Ureter (tissue), 1 donor: ENCODE measurements around the gene KASH5. TPM values are rescaled to one million over a fixed set of nuclear protein-coding genes. Genes with fewer than 3 reads are reported as not detected.

Source experiments
- DNase-seq: peaks from one replicate; pipeline ENCODE4 v3.0.0-alpha.2; 2020; ENCODE audit warnings: low spot score
- total RNA-seq: library from RNA; stranded (reverse); gene quantifications from one replicate; pipeline ENCODE4 v1.2.4, GENCODE V29; 2023
- donor health status: DM: yes; HTN: yes; CAD: no.

The KASH5 gene
- total RNA-seq, 1 donor from 2014 or later = not detected

DNA sequence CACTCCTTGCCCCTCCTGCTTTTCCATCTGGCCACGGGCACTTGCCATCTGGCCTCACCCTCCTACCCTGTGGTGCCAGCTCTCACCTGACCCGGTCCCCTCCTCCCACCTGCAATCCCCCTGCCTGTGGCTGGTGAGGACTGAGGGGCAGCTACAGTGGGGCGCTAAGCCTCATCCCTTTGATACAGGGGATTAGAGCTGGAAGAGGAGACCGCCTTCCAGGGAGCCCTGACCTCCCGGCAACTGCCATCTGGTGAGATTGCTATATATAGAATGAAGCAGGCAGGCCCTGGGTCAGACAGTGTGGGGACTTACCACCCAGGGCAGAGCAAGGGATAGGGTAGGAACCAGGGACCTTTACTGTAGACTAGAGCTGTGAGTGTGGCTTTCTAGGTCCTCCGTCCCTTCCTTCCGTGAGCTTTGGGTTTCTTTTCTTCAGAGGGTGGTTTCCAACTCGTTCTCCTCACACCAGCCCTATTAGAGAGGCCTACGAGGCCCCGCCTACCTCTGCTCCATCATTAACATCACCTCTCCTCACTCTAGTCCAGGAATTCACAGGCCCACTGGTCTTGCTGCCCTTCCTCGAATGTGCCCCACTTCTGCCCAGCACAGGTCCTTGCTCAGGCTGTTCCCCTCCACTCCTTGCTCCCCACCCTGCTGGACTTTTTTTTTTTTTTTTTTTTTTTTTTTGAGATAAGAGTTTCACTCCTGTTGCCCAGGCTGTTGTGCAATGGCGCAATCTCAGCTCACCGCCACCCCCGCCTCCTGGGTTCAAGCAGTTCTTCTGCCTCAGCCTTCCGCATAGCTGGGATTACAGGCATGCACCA lies 7.7 kb downstream of the KASH5 start:
- no peak for DNase-seq

- DNase-seq = no peak
Measured at GRCh38 chr19:49396738-49397505, 8.9 kb downstream of the KASH5 start.

DNA sequence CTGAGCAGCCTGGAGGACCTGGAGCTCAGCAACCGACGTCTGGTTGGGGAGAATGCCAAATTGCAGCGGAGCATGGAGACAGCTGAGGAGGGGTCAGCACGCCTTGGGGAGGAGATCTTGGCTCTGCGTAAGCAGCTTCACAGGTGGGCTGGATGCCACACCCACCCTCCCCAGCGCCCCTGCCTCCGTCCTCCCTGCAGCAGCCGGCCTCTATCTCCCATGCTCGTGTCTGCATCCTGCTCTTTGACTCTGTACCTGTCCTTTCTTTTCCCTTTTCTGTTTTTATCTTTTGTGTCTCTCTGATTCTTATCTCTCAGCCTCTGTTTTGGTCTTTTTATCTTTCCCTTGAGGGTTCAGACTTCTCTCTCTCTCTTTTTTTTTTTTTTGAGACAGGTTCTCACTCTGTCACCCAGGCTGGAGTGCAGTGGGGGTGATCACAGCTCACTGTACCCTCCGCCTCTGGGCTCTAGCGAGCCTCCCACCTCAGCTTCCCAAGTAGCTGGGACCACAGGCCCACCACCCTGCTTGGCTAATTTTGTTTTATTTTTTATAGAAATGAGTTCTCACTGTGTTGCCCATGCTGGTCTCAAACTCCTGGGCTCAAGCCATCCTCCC lies 10.1 kb downstream of the KASH5 start:
- no peak for DNase-seq

DNA sequence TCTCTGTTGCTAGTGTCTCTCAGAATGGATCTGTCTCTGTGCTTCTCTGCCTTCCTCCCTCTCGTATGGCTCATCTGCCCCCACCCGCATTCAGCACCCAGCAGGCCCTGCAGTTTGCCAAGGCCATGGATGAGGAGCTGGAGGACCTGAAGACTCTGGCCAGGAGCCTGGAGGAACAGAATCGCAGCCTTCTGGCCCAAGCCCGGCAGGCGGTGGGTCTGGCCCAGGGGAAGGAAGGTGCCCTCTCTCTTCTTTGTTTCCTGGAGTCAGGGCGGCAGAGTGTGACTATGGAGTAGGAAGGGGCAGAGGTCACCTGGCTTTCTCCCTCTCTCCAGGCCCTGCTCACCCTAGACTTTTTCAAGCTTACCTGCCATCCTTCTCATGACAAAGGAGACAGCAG lies 10.9 kb downstream of the KASH5 start:
- DNase-seq = no peak

- DNase-seq = no peak
Measured at GRCh38 chr19:49400029-49400428, 12.0 kb downstream of the KASH5 start.

- no peak for DNase-seq
Measured at GRCh38 chr19:49403404-49404187, 15.5 kb downstream of the KASH5 start.

- no peak for DNase-seq
Measured at GRCh38 chr19:49407079-49407478, 19.0 kb downstream of the KASH5 start.

GRCh38 chr19:49407482-49408015 lies 19.5 kb downstream of the KASH5 start:
- DNase-seq = no peak

GRCh38 chr19:49408816-49409440 lies 20.9 kb downstream of the KASH5 start:
- DNase-seq = no peak

GRCh38 chr19:49409441-49410029 lies 21.5 kb downstream of the KASH5 start:
- no peak for DNase-seq

DNA sequence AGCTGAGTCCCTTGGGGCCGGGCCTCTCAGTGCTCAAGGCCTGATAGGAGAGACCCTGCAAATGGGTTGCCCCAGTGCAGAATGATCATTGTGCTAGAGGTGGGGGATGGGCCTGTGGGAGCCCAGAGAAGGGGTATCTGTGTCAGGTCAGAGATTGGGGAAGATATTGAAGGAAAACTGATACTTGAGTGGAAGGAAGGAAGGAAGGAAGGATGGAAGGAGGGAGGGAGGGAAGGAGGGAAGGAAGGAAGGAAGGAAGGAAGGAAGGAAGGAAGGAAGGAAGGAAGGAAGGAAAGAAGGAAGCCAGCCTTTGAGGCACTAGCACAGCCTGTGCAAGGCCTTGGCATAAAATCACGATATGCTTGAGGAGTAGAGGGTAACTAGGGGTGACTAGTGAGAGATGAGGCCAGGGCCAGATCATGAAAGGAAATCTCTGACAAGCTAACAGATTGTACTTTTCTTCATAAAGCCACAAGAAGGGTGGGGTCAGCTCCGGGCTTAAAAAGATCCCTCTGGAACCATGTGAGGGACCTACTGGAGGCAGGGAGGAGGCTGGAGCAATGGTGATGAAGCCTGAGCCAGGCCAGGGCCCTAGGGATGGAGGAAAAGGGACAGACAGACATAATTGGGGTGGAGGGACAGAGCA lies 23.8 kb downstream of the KASH5 start:
- no peak for DNase-seq

GRCh38 chr19:49413348-49413747 lies 25.3 kb downstream of the KASH5 start:
- DNase-seq = no peak

DNA sequence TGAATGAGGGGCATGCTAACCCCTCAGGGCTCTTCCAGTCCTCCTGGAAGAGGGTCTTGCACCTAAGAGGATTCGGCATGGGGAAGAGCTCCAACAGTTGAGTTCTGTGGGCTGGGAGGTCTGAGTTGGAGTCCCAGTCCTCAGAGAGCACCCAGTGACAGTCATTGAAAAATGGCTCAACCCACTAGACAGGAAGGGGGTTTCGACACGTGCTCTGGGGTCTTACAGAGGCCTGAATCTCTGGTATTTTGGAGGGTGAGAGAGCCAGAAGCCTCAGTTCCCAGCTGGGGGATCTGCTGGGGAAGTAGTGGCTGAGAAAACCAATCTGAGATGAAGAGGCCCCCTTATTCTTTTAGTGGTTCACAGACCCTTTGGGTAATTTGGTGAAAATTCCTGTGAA lies 26.2 kb downstream of the KASH5 start:
- no peak for DNase-seq

- no peak for DNase-seq
Measured at GRCh38 chr19:49415102-49415809, 27.2 kb downstream of the KASH5 start.

GRCh38 chr19:49415810-49416200 lies 27.8 kb downstream of the KASH5 start:
- DNase-seq = no peak

- no peak for DNase-seq
Measured at GRCh38 chr19:49417088-49417487, 29.0 kb downstream of the KASH5 start.

GRCh38 chr19:49418511-49418910 lies 30.5 kb downstream of the KASH5 start:
- DNase-seq = no peak

- no peak for DNase-seq
Measured at GRCh38 chr19:49419173-49419572, 31.1 kb downstream of the KASH5 start.

DNA sequence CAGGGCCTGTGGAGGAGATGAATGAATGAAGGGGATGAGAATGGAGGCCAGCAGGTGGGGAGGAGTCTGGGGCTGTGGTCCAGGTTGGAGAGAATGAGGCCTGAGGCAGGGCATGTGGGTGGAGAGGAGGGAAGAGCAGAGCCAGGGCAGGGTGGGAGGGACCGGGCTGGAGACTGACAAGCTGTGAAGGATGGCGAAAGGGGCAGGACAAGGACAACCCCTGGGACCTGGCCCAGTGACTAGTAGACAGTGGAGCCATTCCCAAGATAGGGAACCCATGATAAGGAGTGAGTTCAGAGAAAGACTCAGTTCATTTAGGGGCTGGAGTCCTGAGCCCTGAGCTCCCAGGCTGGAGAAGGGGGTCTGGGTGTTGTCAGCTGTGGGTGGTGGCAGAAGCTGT lies 32.2 kb downstream of the KASH5 start:
- DNase-seq = no peak
